ENCODE results near the gene RXFP4.
A peak's percentile ranks its signal among the peaks of the same experiment; 100 is the strongest.

RXFP4 gene

GRCh38 chr1:155977690-155978324 lies 36.4 kb downstream of the RXFP4 start:
- H3K4me3 ChIP-seq (ENCODE audit: low read depth, low read length): peak overlapping the region; percentile 81
- no peak for DNase-seq (ENCODE audit: low read depth)
- no peak for TF ChIP-seq CTCF (IDR thresholded peaks at IDR 0.05; ENCODE audit: control insufficient read depth, extremely low read depth, insufficient read depth)

DNA sequence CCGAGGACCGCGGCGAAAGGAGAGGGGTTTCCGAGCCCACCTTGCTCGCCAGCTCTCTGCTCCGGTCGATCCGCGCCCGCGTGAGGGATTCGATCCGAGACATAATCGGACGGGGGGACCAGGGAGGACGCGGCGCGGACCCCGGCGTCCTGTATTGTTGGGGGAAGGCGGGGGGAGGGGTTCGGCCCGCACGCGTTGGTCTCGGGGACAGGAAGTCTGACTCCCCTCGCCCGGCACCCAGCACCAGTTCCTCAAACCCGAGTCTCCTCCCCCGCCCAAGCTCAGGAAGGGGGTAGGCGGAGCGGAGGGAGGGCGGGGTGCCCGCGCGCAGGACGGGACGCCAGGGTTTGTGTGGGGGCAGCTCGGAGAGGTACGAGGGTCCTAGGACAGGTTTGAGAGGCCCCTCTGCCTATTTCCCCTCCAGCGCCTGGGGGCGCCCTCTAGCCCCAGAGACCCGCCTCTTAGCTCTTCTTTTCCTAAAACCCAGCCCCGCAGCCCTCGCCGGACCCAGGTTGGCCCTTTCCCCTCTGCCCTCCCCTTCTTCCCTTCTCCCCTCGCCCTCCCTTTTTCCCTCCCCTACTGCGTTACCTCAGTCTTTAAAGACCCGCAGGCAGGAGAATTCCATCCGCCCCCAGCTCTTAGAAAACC lies 37.0 kb downstream of the RXFP4 start, which contains the start of gene ARHGEF2:
Gene ARHGEF2 (minus strand): TSS at position 223 of the 648 bp plus-strand sequence. CDS start 120 bp downstream, at position 103.
- H3K4me3 ChIP-seq (ENCODE audit: low read depth, low read length): peak within 1 kb of the TSS; percentile 81
- DNase-seq (ENCODE audit: low read depth): no peak
- 0 out of 2 replicates have a peak, but pooled peaks have one; percentile 9 for TF ChIP-seq CTCF (IDR thresholded peaks at IDR 0.05; ENCODE audit: control insufficient read depth, extremely low read depth, insufficient read depth)

DNA sequence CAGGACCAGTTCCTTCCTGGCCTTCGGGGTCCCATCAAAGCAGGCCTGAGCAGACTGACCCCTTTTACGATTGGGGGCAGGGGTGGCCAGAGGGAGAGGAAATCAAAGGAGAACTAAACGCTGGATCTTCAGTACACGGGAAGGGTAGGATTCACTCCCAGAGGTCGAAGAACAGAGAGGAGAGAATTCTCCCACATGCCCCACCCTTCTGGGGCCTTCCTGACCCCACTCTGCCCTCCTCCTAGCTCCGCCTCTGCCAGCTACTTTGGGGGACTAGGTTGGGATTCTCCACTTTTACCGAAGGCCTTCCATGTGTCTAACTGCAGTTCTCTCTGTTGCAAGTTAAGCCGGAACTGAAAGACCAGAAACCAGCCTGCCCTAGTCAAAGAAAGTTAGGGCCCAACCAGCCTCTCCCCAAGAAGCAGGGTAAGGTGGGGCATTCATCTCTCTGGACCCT lies 37.6 kb downstream of the RXFP4 start:
- peak overlapping the region; percentile 81 for H3K4me3 ChIP-seq (ENCODE audit: low read depth, low read length)
- TF ChIP-seq CTCF (IDR thresholded peaks at IDR 0.05; ENCODE audit: control insufficient read depth, extremely low read depth, insufficient read depth): no peak
- no peak for DNase-seq (ENCODE audit: low read depth)

DNA sequence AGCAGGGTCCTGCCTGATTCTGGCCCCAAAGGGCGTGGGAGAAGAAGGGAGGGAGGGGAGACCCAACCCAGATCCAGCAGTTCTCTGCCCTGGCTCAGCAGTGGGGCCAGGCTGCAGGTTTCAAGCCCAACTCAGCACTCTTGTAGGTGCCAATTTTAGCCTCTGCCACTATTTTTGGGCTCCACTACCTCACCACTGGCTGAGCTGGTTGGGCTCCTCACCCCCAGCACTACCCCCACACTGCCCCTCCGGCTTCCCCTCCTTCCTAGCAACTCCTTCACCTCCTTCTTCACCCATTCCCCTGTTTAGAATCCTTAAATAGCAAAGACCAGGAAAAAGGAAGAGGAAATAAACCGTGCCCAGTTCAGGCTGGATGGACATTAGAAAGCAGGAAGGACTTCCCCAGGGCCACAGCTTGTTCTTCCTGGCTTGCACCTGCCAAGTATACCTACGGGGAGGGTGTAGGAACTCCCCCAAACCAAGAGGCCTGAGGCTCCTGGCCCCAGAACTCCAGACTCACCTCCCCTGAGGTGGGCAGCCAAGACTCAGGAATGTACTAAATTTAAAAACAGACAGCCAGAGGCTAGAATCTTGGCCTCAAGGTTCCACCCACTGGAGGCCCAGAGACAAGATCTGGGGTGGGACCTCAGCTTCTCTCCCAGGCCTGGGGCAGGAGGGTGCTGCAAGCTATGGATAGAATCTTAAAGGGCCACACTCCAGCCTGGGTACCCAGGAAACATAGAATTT lies 38.3 kb downstream of the RXFP4 start:
- no peak for TF ChIP-seq CTCF (IDR thresholded peaks at IDR 0.05; ENCODE audit: control insufficient read depth, extremely low read depth, insufficient read depth)
- DNase-seq (ENCODE audit: low read depth): no peak
- no peak overlapping the region for H3K4me3 ChIP-seq (ENCODE audit: low read depth, low read length)

DNA sequence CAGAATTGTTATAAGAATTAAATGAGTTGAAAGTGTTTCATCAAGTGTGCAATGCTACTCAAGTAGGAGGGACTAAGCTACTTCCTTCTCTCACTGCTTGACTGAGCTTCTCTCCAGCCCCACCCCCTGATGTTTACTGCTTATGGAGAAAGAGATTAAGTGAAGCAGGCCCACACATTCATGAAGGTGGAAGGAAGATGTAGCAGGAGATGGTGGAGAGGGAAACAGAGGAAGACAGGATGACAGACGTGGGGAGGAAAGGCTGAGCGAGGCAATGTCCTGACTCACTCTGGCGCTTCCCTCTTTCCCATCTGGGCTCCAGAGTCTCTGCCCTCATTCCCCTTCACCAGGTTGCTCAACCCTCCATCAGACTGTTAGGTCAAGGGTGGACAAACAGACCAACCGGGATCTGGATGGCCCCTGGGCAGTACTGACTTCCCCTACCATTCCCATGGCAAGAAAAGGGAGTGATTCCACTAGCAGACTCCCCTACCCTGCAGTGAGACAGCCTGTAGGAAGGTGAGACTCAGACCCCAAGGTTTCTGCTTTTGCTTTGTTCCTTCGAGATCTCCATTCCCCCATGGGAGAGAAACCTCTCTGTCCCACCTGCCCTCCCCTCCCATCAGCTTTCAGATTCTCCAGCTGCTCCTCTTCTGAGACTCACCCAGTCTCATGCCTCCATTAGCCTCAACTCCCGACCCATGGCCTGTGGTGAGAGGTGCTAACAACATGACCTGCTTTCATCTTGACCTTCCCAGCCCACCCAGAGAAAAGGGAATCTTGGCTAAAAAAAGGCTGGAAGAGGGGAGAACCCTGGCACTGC lies 40.0 kb downstream of the RXFP4 start:
- DNase-seq (ENCODE audit: low read depth): no peak
- H3K4me3 ChIP-seq (ENCODE audit: low read depth, low read length): no peak overlapping the region
- no peak for TF ChIP-seq CTCF (IDR thresholded peaks at IDR 0.05; ENCODE audit: control insufficient read depth, extremely low read depth, insufficient read depth)

DNA sequence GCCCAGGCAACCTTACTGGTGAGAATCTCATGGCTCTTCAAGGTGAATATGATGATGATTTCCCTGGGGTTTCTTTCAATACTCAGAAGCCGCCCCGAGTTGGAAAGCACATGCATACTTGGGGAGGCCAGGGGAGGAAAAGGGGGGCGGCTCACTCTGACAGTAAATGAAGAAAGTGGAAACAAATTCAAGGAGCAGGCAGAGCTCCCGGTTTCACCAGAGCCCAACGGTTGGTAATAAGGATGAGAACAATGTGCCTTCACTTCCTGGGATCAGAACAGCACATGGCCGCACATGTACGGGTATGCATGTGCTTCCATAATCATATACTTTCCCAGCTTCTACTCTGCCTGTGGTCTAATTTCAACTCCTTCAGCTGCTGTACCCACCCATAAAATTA lies 40.7 kb downstream of the RXFP4 start:
- no peak for TF ChIP-seq CTCF (IDR thresholded peaks at IDR 0.05; ENCODE audit: control insufficient read depth, extremely low read depth, insufficient read depth)
- H3K4me3 ChIP-seq (ENCODE audit: low read depth, low read length): no peak overlapping the region
- DNase-seq (ENCODE audit: low read depth): no peak

All from LNCaP clone FGC (cell line).